GM12878 (cell line): ENCODE results near the gene PPOX. TPM values are rescaled to one million over a fixed set of nuclear protein-coding genes. Genes with fewer than 3 reads are reported as not detected.

Experiments
- ATAC-seq: fragments of 200-7000 bp; cut with Tn5 transposase; 3 replicates; pipeline ENCODE4 v1.9.1; 2020; ENCODE audit warnings: mild to moderate bottlenecking, moderate library complexity
- BruUV-seq: library from RNA; stranded (reverse); fragments of 400-500 nt; replicated peaks from 2 replicates; lab custom pipeline; 2021; lab: Mats Ljungman, UMichigan
- CTCF ChIA-PET: fragments of 300-600 bp; sonication (Branson Sonifier 250); formaldehyde crosslinking; extraction: SDS; loops from one replicate; lab custom pipeline; 2021; ENCODE audit warnings: inconsistent platforms; lab: Yijun Ruan, JAX
- POLR2A ChIA-PET: fragments of 350-600 bp; formaldehyde crosslinking; extraction: SDS; loops from one replicate; lab custom pipeline; 2021; ENCODE audit warnings: inconsistent platforms; lab: Charles Lee
- RAD21 ChIA-PET: fragments of 300-600 bp; sonication (Branson Sonifier 250); formaldehyde crosslinking; loops from one replicate; lab custom pipeline; 2023; ENCODE audit warnings: antibody characterized with exemption; ENCODE audit not compliant: unreplicated experiment; lab: Charles Lee
- SMC1A ChIA-PET: fragments of 300-600 bp; sonication (Branson Sonifier 250); formaldehyde crosslinking; loops from one replicate; lab custom pipeline; 2023; ENCODE audit not compliant: unreplicated experiment, uncharacterized antibody; lab: Charles Lee
- DNase-seq: peaks from one replicate; pipeline ENCODE4 v3.0.0-alpha.2; 2011; ENCODE audit warnings: low read depth, low spot score
- FAIRE-seq: peaks from 3 replicates; lab custom pipeline; 2011; peaks lifted over from hg19 to GRCh38; lab: Jason Lieb, UNC
- H2AFZ ChIP-seq: 2 replicates; pipeline ENCODE4 v1.6.0; 2011; ENCODE audit warnings: low read depth, low read length, control low read depth; ENCODE audit not compliant: control insufficient read depth
- H3K27ac ChIP-seq: 2 replicates; pipeline ENCODE4 v1.5.1; 2011; ENCODE audit warnings: control low read depth; ENCODE audit not compliant: control insufficient read depth, insufficient read depth
- H3K27me3 ChIP-seq, 2 experiments: replicated peaks in 1 of 2; 2 replicates each; pipeline versions ENCODE4 v1.6.0 to v1.6.1; 2011; ENCODE audit warnings: low read length in 1 of 2; ENCODE audit not compliant: control insufficient read depth in 2 of 2, insufficient read depth in 2 of 2
- H3K36me3 ChIP-seq, 2 experiments: 2 replicates each; pipeline ENCODE4 v1.5.1; 2011; ENCODE audit warnings: low read length in 1 of 2; ENCODE audit not compliant: control insufficient read depth in 2 of 2, insufficient read depth in 2 of 2
- H3K4me1 ChIP-seq: 2 replicates; pipeline ENCODE4 v1.6.1; 2011; ENCODE audit warnings: mild to moderate bottlenecking, low read length, moderate library complexity, mixed read lengths; ENCODE audit not compliant: control insufficient read depth, insufficient read depth
- H3K4me2 ChIP-seq: 2 replicates; pipeline ENCODE4 v1.6.0; 2011; ENCODE audit warnings: control low read depth; ENCODE audit not compliant: control insufficient read depth, insufficient read depth
- H3K4me3 ChIP-seq: fragments of 200-600 bp; sonication (generic); 2 replicates; pipeline ENCODE4 v1.5.1; 2016
- H3K79me2 ChIP-seq: 2 replicates; pipeline ENCODE4 v1.6.0; 2011; ENCODE audit warnings: low read length; ENCODE audit not compliant: control insufficient read depth, insufficient read depth
- H3K9ac ChIP-seq: 2 replicates; pipeline ENCODE4 v1.8.0; 2011; ENCODE audit warnings: low read length, control low read depth, mixed read lengths; ENCODE audit not compliant: control insufficient read depth, insufficient read depth
- H3K9me3 ChIP-seq: replicated peaks from 3 replicates; pipeline ENCODE4 v1.5.1; 2011; ENCODE audit warnings: mild to moderate bottlenecking, low read length; ENCODE audit not compliant: control insufficient read depth, insufficient read depth
- H4K20me1 ChIP-seq: 2 replicates; pipeline ENCODE4 v1.6.0; 2011; ENCODE audit not compliant: control insufficient read depth, insufficient read depth
- IKZF1 ChIP-seq: fragments of 450-650 bp; conservative IDR thresholded peaks from 2 replicates; pipeline ENCODE4 v1.6.1; 2017; ENCODE audit warnings: antibody characterized with exemption, mild to moderate bottlenecking
- IKZF2 ChIP-seq, 2 experiments: fragments of 450-650 bp; IDR thresholded peaks; 2 replicates each; pipeline ENCODE4 v1.6.1; 2017; ENCODE audit warnings: mild to moderate bottlenecking in 2 of 2, moderate library complexity in 2 of 2
- JUNB ChIP-seq: IDR thresholded peaks from 2 replicates; pipeline ENCODE4 v1.6.1; 2016; ENCODE audit warnings: antibody characterized with exemption, mild to moderate bottlenecking
- NFIC ChIP-seq: IDR thresholded peaks from 2 replicates; pipeline ENCODE4 v1.6.1; 2012; ENCODE audit warnings: low read depth, mild to moderate bottlenecking, inconsistent platforms, low read length, moderate library complexity
- RAD21 ChIP-seq: IDR thresholded peaks from 2 replicates; pipeline ENCODE4 v1.6.1; 2011; ENCODE audit warnings: mild to moderate bottlenecking, low read depth, low read length, moderate library complexity; ENCODE audit not compliant: insufficient read depth
- RUNX3 ChIP-seq: IDR thresholded peaks from 2 replicates; pipeline ENCODE4 v1.6.1; 2012; ENCODE audit warnings: low read length, inconsistent platforms
- SP1 ChIP-seq: IDR thresholded peaks from one replicate; pipeline ENCODE4 v1.6.1; 2011; ENCODE audit warnings: low read depth, low read length
- ZBTB33 ChIP-seq: fragments of 450-650 bp; IDR thresholded peaks from 2 replicates; pipeline ENCODE4 v1.6.1; 2017; ENCODE audit warnings: mild to moderate bottlenecking
- ZNF687 ChIP-seq: fragments of 450-650 bp; IDR thresholded peaks from 2 replicates; pipeline ENCODE4 v1.6.1; 2017; ENCODE audit warnings: mild to moderate bottlenecking, moderate library complexity
- WGBS: methylation state at CpG from one replicate; pipeline ENCODE4 v1.1.6; 2016; ENCODE audit warnings: low lambda C conversion rate; ENCODE audit not compliant: insufficient replicate concordance, insufficient coverage; ENCODE audit errors: missing lambda C conversion rate; 5-methylcytosine and 5-hydroxymethylcytosine counted together
- in situ Hi-C: fragments of 300-500 bp; cut with MboI; formaldehyde crosslinking; loops from 9 replicates; pipeline ENCODE4 v1.14.3; 2018; ENCODE audit warnings: mixed read lengths
- intact Hi-C: fragments of 100-400 bp; cut with micrococcal nuclease; formaldehyde crosslinking; loops from one replicate; pipeline ENCODE4 v1.14.2; 2022; ENCODE audit not compliant: unreplicated experiment
- polyA plus RNA-seq, 11 experiments: library from polyadenylated mRNA; depleted of rRNA in 4 of 11; unstranded in 6 of 11; stranded (reverse) in 5 of 11; fragments of >200 nt; fragmentation: Nextera tagmentation in 4 of 11; fragmentation: Illumina TruSeq in 1 of 11; extraction: Ambion mirVana in 4 of 11; extraction: Trizol in 1 of 11; gene quantifications; 1 replicate in 1 of 11; 2 replicates in 10 of 11; pipeline versions ENCODE4 v1.2.1 to v1.2.3, GENCODE V29; 2011 to 2016; ENCODE audit warnings: inconsistent platforms in 2 of 11, missing spikeins in 2 of 11, low read depth in 1 of 11
- total RNA-seq, 4 experiments: library from RNA; depleted of rRNA in 3 of 4; stranded (reverse); fragments of >200 nt in 3 of 4; fragmentation: Illumina TruSeq in 1 of 4; extraction: Trizol in 1 of 4; gene quantifications; 2 replicates each; pipeline versions ENCODE4 v1.2.1 to v1.2.3, GENCODE V29; 2013 to 2021

The PPOX gene
- total and polyA plus RNA-seq, 10 of the 15 experiments (the other 5 are each of a cell fraction or from before 2014, with no cell fraction given), result 8.9 to 31.5 (median 20.3) TPM

GRCh38 chr1:161182214-161182613, 16.0 kb downstream of the PPOX start:
- Histone ChIP-seq H3K4me1 (peaks cover 59% of the 10 kb centered on the region), H3K27me3 (no peaks in the 10 kb centered on the region), H3K4me3 (no peak overlapping the region; the same call in 1 of the 2 replicates), H4K20me1 (no peaks in the 10 kb centered on the region), H3K9ac (0 out of 2 replicates have a peak overlapping the region, but pooled peaks have one; percentile 17), H2AFZ (no peak overlapping the region), H3K9me3 (no peaks in the 10 kb centered on the region), H3K27ac (peak overlapping the region; percentile 97), H3K79me2 (peaks cover 16% of the 10 kb centered on the region), H3K4me2 (peak overlapping the region; percentile 79), H3K36me3 (no peaks in the 10 kb centered on the region)
- TF ChIP-seq SP1, result no peak
- peak; percentile 10; the same call in 1 of the 2 replicates for TF ChIP-seq IKZF1
- peak; percentile 54 for TF ChIP-seq NFIC
- peak; percentile 34 to 35; a peak in 2 of 4 replicates for TF ChIP-seq IKZF2 (IDR thresholded peaks at IDR 0.05)
- no peak for TF ChIP-seq ZBTB33
- 0 out of 2 replicates have a peak, but pooled peaks have one; percentile 49 for TF ChIP-seq ZNF687
- no peak for TF ChIP-seq RAD21
- TF ChIP-seq RUNX3, result peak; percentile 77
- TF ChIP-seq JUNB, result peak; percentile 43; the same call in 1 of the 2 replicates
- intact Hi-C loops (no loop called here), in situ Hi-C loops (no loop called here)
- WGBS, result 43% methylated on average over 1 of the region's 1 CpG
- peak; percentile 69 for FAIRE-seq
- POLR2A ChIA-PET, result interaction anchor here (0.7 to 2.7 kb wide), 9 partner anchors 16 to 207 kb away, joined by 3 to 17 read pairs (median 4); partner anchors contain the start of genes DEDD, NDUFS2, PPOX and USF1
- peak; percentile 56 for ATAC-seq
- SMC1A ChIA-PET, result interaction anchor here (0.7 to 5.6 kb wide), 15 partner anchors 10 to 207 kb away, joined by 3 to 50 read pairs (median 6); partner anchors contain the start of genes APOA2, NDUFS2, PPOX and TOMM40L
- no TSS peak for BruUV-seq
- CTCF ChIA-PET, result interaction anchor here (0.6 to 5.6 kb wide), 18 partner anchors 11 to 200 kb away, joined by 3 to 74 read pairs (median 10); partner anchors contain the start of genes APOA2, NDUFS2, PPOX and TOMM40L
- DNase-seq, result peak; percentile 63
- RAD21 ChIA-PET, result interaction anchor here (0.8 to 3.2 kb wide), 11 partner anchors 12 to 132 kb away, joined by 3 to 25 read pairs (median 5); partner anchors contain the start of genes ADAMTS4, NDUFS2, PPOX and SDHC
